MM.1S (cell line): ENCODE data around the gene CABP4.

Experiments used
- DNase-seq: peaks from one replicate; pipeline ENCODE4 v3.0.0-alpha.2; 2015
- H2AFZ ChIP-seq: fragments of 300-600 bp; sonication (generic); 2 replicates; pipeline ENCODE4 v1.6.0; 2016; ENCODE audit warnings: antibody characterized with exemption, low read length
- H3F3A ChIP-seq: fragments of 300-600 bp; sonication (generic); 2 replicates; pipeline ENCODE4 v1.6.1; 2016; ENCODE audit warnings: mild to moderate bottlenecking, antibody characterized with exemption, low read length, moderate library complexity, mixed read lengths; ENCODE audit not compliant: insufficient read depth
- H3K27ac ChIP-seq: fragments of 300-600 bp; sonication (generic); 2 replicates; pipeline ENCODE4 v1.5.1; 2016; ENCODE audit warnings: mild to moderate bottlenecking, low read length
- H3K27me3 ChIP-seq: fragments of 300-600 bp; sonication (generic); replicated peaks from 2 replicates; pipeline ENCODE4 v1.6.0; 2016; ENCODE audit warnings: low read length; ENCODE audit not compliant: insufficient read depth
- H3K36me3 ChIP-seq: fragments of 300-600 bp; sonication (generic); replicated peaks from 2 replicates; pipeline ENCODE4 v1.6.1; 2016; ENCODE audit warnings: mild to moderate bottlenecking, low read length, mixed read lengths; ENCODE audit not compliant: insufficient read depth
- H3K4me1 ChIP-seq: fragments of 300-600 bp; sonication (generic); 2 replicates; pipeline ENCODE4 v1.6.1; 2016; ENCODE audit warnings: low read length, mixed read lengths
- H3K4me2 ChIP-seq: fragments of 300-600 bp; sonication (generic); 2 replicates; pipeline ENCODE4 v1.6.0; 2016; ENCODE audit warnings: low read depth, low read length
- H3K4me3 ChIP-seq: fragments of 300-600 bp; sonication (generic); 2 replicates; pipeline ENCODE4 v1.5.1; 2016; ENCODE audit warnings: low read length, mixed read lengths
- H3K79me2 ChIP-seq: fragments of 300-600 bp; sonication (generic); 2 replicates; pipeline ENCODE4 v1.6.1; 2016; ENCODE audit warnings: mixed run types, low read length, mixed read lengths
- H3K9ac ChIP-seq: fragments of 300-600 bp; sonication (generic); 2 replicates; pipeline ENCODE4 v1.6.1; 2016; ENCODE audit warnings: low read length, mixed read lengths
- H3K9me2 ChIP-seq: fragments of 300-600 bp; sonication (generic); replicated peaks from 2 replicates; pipeline ENCODE4 v1.6.1; 2016; ENCODE audit warnings: mild to moderate bottlenecking, low read length, mixed read lengths; ENCODE audit not compliant: insufficient read depth
- H3K9me3 ChIP-seq: fragments of 300-600 bp; sonication (generic); replicated peaks from 2 replicates; pipeline ENCODE4 v1.6.1; 2016; ENCODE audit warnings: mild to moderate bottlenecking, low read length, mixed read lengths; ENCODE audit not compliant: insufficient read depth
- H4K20me1 ChIP-seq: fragments of 300-600 bp; sonication (generic); 2 replicates; pipeline ENCODE4 v1.6.1; 2016; ENCODE audit warnings: mild to moderate bottlenecking, low read length, moderate library complexity, mixed read lengths; ENCODE audit not compliant: insufficient read depth
- CTCF ChIP-seq: fragments of 300-600 bp; sonication (generic); IDR thresholded peaks from 2 replicates; pipeline ENCODE4 v1.5.1; 2016; ENCODE audit warnings: antibody characterized with exemption, low read length, mixed read lengths
- EZH2 ChIP-seq: fragments of 300-600 bp; sonication (generic); optimal IDR thresholded peaks from 2 replicates; pipeline ENCODE3; 2017; ENCODE audit warnings: low read depth, mild to moderate bottlenecking, antibody characterized with exemption, low read length, mixed read lengths
- EZH2phosphoT487 ChIP-seq: fragments of 300-600 bp; sonication (generic); IDR thresholded peaks from 2 replicates; pipeline ENCODE4 v1.6.1; 2018; ENCODE audit warnings: antibody characterized with exemption, low read length

CABP4 gene

GRCh38 chr11:67458266-67458665 lies 3.1 kb downstream of the CABP4 start:
- Histone ChIP-seq H3K9me2 (no peaks in the 10 kb centered on the region), H3K36me3 (no peaks in the 10 kb centered on the region), H3K9me3 (no peaks in the 10 kb centered on the region), H3K27ac (no peak overlapping the region), H3K4me1 (0 out of 2 replicates have a peak, but pooled peaks cover 5% of the 10 kb centered on the region), H4K20me1 (no peaks in the 10 kb centered on the region), H2AFZ (no peak overlapping the region), H3K4me2 (no peak overlapping the region), H3K27me3 (no peaks in the 10 kb centered on the region), H3K4me3 (no peak overlapping the region), H3K79me2 (no peaks in the 10 kb centered on the region), H3K9ac (no peak overlapping the region), H3F3A (peaks cover 9% of the 10 kb centered on the region)
- no peak for TF ChIP-seq EZH2phosphoT487
- TF ChIP-seq EZH2: no peak
- TF ChIP-seq CTCF: no peak
- no peak for DNase-seq

- Histone ChIP-seq H3K4me1 (peaks cover 15% of the 10 kb centered on the region), H3F3A (peaks cover 9% of the 10 kb centered on the region), H3K9me3 (no peaks in the 10 kb centered on the region), H3K79me2 (peaks cover 11% of the 10 kb centered on the region), H2AFZ (no peak overlapping the region), H3K9ac (no peak overlapping the region), H4K20me1 (no peaks in the 10 kb centered on the region), H3K27ac (no peak overlapping the region), H3K4me2 (no peak overlapping the region), H3K4me3 (no peak overlapping the region), H3K27me3 (no peaks in the 10 kb centered on the region), H3K36me3 (no peaks in the 10 kb centered on the region), H3K9me2 (no peaks in the 10 kb centered on the region)
- TF ChIP-seq EZH2 (no peak), CTCF (no peak), EZH2phosphoT487 (no peak)
- no peak for DNase-seq
These were observed 8.0 kb downstream of the CABP4 start for GRCh38 chr11:67463186-67463585.

GRCh38 chr11:67463680-67464410 lies 8.7 kb downstream of the CABP4 start:
- no peaks in the 10 kb centered on the region for H4K20me1 ChIP-seq
- no peaks in the 10 kb centered on the region for H3K27me3 ChIP-seq
- H3K9me2 ChIP-seq: no peaks in the 10 kb centered on the region
- no peak for DNase-seq
- H3F3A ChIP-seq: peaks cover 9% of the 10 kb centered on the region
- H3K9me3 ChIP-seq: no peaks in the 10 kb centered on the region
- H3K79me2 ChIP-seq: peaks cover 11% of the 10 kb centered on the region
- H2AFZ ChIP-seq: peak overlapping the region; percentile 91
- H3K27ac ChIP-seq: no peak overlapping the region
- peaks cover 17% of the 10 kb centered on the region for H3K4me1 ChIP-seq
- H3K36me3 ChIP-seq: no peaks in the 10 kb centered on the region
- H3K4me2 ChIP-seq: peak overlapping the region; percentile 92
- no peak for TF ChIP-seq EZH2
- TF ChIP-seq CTCF: no peak
- H3K4me3 ChIP-seq: peak overlapping the region; percentile 63
- H3K9ac ChIP-seq: peak overlapping the region; percentile 65; the same call in 1 of the 2 replicates
